Fibroblast of skin of right quadriceps (primary cell): Measurements from ENCODE around the gene BLID.

Source experiments
- DNase-seq: peaks from one replicate; pipeline ENCODE4 v3.0.0-alpha.2; 2013

Gene BLID, protein sequence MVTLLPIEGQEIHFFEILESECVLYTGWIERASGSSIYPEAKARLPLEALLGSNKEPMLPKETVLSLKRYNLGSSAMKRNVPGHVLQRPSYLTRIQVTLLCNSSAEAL

DNA sequence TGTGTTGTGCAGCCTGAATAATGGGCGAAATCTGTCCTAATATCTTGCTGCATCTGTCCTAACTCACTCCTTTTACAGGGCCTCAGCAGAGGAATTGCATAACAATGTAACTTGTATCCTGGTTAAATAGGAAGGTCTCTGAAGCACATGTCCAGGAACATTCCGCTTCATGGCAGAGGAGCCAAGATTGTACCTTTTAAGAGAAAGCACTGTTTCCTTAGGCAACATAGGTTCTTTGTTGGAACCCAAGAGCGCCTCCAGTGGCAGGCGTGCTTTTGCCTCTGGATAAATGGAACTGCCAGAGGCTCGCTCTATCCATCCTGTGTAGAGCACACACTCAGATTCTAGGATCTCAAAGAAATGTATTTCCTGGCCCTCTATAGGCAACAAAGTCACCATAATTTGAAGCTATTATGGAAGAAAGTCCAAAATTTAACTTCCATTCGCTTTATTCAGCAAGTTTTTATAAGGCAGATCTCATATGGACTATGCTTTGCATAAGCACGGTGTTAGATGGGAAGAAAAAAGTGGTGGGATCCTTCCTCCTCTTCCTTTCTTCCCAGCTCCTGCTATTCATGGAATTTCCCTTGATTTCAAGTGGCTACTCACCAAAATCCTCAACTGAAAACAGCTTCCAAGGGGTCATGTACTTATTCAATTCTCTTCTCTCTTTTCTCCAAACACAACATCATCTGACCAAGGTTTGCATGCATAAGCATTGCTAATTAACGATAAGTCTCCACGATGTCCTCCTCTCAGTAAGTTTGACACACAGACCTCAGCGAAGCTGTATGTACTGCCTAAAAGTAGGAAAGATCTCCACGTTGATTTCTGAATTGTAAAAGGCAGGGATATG lies at the start of gene BLID:
TSS of gene BLID (minus strand) at position 692 of the 856 bp plus-strand sequence. CDS start at position 399, 293 bp downstream.
- peak; percentile 31 for DNase-seq

DNA sequence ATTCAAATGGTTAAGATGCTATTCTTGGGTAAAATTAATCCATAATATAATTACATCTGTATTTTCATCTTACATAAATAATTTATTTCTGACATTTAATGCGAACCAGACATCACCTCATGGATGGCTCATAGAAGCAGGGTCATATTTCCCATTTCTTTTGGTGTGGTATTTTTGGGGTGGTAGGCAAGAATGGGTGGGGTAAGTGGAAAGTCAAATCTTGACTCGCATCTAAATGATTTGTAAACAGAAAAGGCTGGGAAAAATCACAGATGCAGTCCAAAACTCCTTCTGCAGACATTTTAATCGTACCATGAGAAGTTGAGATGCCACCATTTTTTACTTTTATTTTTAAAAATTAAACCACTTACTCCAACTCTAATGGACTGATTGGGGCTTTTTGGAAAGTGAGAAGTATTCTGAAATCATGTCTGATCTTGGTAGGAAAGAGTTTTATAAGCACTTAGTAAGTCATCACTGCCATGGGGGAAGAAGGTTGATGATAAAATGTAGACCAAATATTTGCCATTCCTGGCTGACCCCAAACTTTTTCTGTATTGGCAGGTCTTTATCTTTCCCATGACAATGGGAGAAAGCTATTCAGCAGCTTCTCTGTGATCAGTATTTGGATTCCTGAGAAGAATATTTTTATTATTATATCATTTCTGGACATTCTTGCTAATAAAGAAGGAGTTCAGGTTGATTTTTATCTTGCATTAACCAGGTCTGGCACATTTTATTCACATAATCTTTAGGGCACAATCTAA lies 47.2 kb upstream of the BLID start:
- DNase-seq, result peak; percentile 89

DNA sequence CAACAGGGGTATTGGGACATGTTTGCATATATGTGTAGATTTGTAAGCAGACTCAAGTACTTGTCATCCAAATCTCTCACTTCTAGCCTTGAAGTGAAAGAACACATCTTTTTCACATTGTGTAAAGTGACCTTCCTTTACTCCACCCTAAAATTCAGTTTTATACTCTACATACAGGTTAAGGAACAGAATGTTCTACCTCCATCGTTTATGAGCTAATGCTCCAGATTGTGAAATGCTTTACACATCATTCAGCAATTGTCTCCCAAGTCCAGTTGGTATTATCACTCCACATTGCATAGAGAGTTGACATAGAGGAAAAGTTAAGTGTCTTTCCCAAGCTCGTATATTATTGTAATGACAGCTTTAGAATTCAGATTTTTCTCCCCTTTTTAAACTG lies 46.1 kb upstream of the BLID start:
- DNase-seq, result peak; percentile 32

DNA sequence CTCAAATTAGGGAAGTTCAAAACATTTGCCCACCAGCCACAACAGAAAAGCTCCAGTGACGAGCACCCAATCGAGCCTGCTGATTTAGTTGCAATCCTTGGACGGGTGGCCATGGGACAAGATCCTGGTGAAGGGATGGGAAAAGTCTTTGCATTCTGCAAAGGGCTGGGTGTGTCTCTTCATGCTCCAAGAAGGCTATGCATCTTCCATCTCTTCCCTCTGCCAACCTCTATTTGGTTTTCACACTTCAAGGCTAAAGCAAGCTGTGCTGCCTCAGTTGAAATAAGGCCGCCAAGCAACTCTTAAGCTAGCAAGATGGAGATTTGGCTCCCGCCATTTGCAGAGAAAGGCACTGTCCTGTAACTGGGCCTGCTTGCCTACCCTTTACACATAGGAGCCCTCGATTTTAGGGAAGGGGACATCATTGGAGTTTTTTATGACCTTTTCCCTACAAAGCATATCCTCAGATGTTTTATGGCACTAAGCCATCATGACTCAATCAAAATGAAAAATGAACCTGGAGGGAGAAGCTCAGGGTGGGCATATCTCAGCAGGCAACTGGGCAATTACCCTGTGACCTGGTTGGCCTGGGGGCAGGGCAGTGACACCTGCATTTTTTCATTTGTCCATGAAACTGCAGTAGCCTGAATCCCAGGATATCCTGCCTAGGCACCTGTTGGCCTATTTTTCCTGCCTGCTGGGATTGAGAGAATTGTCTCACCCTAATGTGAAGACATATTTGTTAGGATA lies 45.0 kb upstream of the BLID start:
- no peak for DNase-seq

DNA sequence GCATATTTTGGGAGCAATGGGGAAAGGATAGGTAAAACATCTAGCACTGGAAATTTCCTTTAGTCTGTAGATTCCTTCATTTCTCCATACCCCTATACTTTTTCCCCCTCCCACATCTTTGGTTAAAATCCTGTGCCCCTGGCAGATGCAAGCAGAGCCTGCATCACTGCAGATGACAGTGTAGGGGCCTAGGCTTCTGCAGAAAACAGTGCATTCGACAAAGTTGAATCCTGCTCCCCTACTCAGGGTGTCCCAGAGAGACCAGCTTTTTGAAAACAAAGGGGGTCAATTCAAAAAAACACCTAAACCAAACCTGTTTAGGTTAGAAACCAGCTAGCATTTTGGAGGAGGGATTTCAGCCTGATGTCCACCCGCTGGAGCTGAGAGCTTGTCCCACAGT lies 43.8 kb upstream of the BLID start:
- DNase-seq, result no peak

DNA sequence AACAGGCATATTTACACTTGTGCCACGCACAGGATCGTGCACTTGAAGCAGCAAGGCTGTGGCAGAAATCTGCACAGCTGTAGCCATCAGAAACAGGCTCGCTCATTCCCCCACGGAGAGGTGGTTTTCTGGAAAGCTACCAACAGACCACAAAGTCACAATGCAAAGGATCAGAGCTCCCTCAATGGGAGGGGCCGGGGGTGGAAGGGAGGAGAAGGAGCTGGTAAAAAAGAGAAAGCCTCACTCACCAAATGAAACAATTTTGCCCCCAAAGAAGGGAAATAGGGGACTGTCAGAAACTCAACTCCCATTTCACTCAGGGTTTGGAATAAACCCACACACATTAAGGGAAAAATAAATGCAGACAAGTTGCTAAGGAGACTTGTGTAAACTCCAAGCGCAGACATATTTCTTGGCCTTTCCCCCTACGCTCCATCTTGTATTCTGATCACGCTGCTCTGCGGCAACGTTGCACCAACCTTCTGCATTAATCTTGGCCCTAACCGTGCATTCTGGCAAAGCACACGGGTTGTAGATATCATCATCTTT lies 43.2 kb upstream of the BLID start:
- peak; percentile 85 for DNase-seq

DNA sequence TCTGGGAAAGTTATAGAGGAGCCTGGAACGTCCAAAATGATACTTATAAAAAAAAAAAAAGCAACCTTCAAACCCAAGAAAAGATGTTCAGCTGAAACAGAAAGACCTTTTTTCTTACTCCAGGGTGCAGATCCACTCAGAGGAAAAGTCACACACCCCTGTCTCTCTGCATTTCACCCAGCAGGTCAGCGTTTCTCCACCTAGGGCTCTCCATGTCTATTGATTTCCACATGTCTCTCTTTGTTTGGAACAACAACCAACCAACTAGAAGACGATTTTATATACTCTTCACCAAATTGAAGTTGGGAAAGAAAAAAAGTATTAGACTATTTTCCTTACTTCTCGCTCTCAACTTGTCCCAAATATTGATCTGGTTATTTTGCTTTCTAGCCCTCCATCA lies 42.2 kb upstream of the BLID start:
- no peak for DNase-seq

DNA sequence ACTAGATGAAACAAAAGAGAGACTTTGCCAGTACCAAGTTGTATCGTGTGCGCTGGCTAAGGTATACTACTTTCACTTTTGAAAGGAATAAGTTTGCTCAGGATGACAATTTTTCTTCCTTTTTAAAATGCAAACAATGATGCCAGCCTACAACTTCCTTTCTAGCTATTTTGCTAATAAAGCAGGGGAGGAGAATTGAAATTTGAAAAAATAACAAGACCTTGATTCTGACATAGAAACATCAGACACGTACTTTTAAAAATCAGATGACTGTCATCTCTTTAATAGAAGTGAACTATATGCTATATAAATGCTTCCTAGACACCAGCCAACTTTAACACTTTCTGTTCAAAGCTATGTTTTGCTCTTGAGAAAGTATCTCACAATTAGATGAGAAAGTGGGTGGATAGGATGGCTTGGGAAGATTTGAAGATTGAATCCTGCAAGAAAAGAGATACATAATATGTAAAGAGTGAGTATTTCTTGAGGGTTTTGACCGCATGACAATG lies 41.7 kb upstream of the BLID start:
- DNase-seq, result no peak

DNA sequence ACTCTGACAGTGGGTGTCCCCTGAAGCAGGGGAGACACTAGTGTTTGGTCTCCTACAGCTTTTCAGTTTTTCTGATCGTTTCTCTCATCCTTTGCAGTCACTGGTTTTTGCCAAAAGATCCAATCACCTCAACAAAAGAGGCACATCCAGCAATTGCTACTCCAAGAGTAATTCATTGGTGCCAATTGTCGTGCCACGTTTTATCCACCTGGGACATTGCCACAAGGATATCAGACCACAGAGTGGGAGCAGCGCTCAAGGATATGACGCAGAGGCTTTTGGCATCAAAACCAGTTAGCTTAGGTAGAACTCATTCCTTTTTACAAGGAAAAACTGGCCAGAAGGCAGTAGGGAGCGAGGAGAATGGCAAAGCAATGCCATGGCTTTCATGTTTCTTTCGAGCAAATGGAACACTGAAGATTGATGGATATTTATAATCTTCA lies 40.9 kb upstream of the BLID start:
- DNase-seq, result peak; percentile 47

DNA sequence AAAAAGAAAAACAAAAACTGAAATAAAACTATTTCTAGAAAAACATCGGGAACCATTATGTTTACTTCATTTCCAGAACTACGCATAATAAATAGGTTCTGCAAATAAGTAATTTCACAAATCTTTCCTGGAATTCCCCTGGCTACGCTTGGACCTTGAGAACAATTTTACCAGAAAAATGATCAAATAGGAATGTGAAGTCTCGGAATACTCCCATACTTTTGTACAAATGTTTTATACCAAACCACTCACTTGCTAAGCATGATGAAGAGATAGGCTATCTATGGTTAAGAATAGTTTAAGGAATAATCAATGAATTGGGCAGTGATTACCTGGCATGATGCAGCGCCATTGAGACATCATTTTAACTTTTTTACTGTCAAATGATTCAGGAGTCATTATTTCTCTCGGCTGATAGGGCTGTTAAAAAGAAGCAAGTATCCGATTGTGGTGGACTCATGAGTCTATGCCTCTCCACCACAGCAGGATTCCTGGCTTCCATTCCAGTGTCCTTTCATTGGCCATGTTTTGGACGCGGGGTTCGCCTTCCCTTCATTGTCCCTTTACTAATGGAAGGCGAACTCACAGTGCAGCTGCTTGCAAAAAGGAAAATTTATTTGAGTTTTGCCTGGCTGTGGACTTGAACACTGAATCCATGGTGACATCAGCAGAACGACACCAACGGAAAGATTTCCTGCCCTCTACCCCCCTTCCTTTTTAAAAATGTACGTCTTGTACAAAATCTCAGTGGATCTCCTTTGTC lies 39.9 kb upstream of the BLID start:
- DNase-seq, result no peak

DNA sequence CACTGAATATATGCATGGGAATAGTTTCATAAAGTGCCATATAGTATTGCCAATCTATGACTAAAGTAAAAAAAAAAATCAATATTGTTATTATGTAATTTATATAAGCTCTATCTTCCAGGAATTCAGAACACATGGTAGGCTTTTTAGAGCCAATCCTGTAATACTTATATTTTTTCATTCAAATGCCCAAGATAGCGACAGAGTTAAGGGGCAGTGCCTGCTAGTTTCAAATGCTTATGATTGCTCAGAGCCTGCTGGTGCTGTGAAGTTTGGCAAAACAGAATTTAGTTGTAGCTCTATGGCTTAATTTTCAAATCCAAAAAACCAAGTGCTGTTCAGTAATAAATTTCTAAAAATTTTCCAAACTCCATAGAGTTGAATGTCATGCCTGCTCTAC lies 39.0 kb upstream of the BLID start:
- no peak for DNase-seq

DNA sequence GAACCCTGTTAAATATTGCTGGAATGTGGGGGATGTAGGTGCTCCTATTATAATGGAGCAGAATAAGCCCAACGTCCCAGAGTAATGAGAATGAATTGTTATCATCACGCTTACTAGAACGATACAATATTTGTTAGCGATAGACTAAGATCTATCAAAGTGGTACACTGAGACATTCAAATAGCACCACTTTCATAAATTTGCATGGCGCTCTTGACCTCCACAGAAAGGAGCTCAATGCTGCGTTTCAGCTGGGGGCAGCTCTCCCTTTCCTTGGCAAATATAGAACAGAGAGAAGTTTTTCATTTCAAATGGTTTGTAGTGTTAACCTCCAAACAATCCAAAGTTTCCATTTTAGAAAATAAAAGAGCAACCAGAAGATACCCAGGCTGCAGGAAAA lies 38.2 kb upstream of the BLID start:
- no peak for DNase-seq

DNA sequence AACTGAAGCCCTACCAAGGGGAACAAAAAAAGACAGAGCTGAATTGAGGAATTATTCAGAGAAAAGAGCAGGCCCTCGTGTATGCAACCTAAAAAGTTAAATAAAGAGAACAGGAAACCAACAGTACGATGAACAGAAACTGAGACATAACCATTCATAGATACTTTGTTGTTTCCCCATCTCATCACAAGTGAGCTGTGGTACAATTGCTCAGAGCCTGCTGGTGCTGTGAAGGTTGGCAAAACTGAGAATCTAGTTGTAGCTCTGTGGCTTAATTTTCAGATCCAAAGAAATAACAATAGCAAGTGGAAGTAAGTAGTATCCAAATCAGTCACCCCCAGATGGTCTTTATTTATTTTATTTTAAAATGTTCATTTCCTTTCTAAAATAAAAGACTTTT lies 37.7 kb upstream of the BLID start:
- DNase-seq, result no peak

DNA sequence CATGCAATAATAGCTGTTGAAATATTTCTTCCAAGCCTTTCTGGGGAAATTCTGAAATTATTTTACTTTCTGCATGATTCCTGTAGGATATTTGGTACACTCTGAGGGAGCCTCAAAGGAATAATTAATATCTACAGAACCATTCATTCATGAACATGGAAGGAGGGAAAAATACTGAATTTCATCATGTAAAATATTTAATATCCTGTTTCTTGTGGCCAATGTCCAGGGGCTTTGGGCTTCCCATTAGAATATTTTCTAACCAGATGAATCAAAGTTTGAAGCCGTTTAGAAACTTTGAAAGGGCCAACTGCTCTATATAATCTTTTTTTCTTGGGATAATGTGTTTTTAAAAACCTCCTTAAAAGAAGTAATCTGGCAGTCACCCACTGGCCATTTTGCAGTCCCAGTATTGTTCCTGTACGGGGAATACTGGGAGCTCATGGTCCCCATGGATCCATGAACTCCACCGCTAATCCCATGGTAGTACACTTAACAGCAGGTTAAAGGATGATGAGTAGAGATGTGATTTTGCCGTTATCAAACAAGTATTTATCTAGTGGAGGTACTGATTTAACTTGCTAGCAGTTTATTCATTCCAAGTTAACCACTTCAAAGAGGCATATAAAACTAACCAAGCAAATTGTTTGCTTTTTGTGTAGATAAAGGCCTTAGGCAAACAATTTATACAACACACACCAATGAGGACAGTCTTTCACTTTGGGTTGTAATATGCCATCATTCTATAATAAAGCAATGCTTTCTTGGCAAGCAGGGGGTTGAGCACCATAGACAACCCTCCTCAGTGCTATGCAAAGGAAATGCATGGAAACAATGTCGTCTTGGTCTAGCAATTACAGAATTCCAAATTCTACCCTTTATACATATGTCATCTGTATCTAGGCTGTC lies 34.5 kb upstream of the BLID start:
- DNase-seq, result no peak

DNA sequence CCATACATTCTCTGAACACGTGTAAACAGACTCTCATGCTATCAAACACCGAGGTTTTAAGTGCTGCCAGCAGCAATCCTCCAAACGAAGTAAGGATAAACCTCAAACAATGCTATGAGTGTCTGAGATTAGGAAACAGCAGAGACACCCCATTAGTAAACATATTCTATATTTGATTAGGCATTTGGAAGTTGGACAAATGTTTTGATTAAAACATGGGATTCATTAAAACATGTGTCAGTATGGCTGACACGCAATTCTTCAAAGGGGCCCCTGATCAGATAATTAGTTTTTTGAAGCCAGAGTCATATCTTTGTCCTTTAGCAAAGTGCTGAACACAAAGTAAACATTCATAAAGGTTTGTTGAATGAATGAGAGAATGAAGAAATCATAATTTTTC lies 33.2 kb upstream of the BLID start:
- no peak for DNase-seq

DNA sequence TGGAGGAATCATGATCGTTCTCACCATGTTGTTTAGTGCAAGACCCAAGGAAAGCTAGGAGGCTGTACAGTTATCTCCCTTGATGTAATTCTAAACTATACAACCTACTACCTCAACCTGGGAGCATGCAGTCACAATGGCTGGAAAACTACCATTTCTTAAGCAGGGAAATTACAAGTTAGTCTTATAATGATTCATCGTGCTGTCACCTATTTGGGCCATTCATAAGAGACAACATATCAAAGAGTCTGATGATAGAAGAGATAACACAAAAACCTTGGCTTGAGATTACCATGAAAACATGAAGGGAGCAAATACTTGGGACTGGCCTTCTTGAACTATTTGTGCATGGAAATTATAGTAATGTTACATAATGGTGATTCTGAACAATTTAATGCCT lies 30.5 kb upstream of the BLID start:
- DNase-seq, result peak; percentile 42

DNA sequence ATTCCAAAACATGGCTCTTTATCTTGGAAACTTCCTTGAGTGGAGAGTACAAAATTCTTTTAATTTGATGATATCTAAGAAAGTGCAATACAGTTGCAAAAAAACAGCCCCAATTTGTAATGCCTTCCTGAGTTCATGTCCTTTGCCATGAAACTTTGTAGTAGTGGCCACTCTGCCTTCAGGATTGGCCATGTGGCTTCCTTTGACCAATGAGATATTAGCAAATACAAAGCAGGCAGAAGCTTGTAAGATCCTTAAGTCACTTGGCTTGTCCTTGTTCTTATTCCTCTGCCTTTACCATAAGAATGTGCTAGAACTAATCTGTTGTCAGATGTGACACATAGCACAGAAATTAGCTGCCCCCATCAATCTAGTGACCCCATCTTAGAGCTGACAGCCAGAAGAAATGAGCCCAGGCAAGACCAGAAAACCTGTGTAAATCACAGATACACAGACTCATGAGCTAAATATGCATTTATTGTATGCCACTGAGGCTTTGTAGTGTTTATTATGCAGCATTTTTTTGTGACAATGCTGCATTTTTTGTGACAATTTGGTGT lies 29.8 kb upstream of the BLID start:
- peak; percentile 67 for DNase-seq

DNA sequence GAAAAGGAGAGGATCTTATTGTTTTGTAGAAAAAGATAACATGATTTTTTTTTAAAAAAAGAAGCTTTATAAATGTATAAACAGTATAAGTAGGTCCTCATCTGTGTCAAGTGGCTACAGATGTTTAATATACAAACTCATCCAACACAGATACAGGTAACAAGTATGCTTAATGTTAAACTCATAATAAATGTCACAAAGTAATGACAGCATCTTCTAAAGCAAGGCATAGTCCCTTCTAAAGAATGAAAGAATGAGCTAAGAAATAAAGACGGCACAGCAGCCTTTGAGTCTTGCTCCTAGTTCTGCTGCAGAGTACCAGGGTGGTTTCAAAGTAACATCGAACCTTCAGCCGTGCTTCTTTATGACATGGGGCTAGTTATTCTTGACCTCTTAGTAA lies 28.7 kb upstream of the BLID start:
- DNase-seq, result no peak

DNA sequence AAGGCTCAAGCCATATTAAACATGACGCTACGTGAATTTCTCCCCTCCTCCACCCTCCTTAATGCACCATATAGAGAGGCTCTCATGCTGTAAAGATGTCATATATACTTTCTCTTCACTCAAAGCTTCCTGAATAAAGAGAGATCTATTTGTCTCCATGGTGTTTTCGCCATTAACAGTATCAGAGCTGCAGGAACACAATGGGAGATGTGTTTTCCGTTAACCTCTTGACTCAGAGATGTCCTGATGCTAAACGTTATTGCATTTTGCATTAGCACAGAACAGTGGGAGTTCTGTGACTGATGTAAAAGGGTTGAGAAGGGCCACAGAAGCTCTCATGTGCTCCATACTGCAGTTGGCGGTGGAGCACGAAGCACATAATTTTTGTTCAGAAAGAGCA lies 25.7 kb upstream of the BLID start:
- no peak for DNase-seq

DNA sequence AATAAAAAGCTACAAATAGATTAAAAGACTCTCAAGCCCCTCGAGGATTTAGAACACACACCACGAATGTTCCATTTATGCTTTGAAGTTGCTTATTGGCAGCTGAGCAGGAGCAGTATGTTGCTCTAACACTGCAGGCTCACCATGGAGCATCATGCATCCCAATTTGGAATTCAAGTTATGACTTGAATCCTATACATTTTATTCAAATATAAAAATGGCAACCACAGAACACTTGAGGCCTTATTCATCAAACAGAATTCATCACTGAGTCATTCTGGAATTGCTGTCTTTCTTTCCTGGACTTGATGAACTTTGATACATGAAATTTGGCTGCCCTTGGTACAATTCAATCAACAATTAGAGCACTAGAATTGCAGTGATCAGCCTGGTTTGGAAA lies 24.5 kb upstream of the BLID start:
- DNase-seq, result peak; percentile 97

DNA sequence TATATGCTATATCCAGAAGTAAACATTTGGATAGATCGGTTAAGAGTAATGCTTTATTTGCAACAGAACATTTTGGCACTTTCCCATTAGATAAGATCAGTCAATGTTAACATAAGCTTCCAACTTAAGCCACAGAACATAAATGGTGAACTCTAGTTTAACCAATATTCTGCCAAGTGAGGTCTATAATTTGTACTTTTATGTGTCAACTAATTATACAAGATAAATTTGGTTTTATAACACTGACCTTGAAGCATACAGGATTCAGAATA lies 23.5 kb upstream of the BLID start:
- no peak for DNase-seq
